H9 (cell line): ENCODE measurements around the gene KRCC1. TPM values are rescaled to one million over a fixed set of nuclear protein-coding genes. Genes with fewer than 3 reads are reported as not detected.
"Not testable (repeated sequence)": the region's sequence is repeated elsewhere in the genome, so short reads cannot be mapped to it uniquely, and the experiment has no call there.

ENCODE experiments used
- DNase-seq: peaks from one replicate; pipeline ENCODE4 v3.0.0-alpha.2; 2017
- H2AFZ ChIP-seq: one replicate; pipeline ENCODE4 v1.6.1; 2013; ENCODE audit warnings: mild to moderate bottlenecking, low read length, control low read depth, moderate library complexity
- H2AK5ac ChIP-seq: 2 replicates; pipeline ENCODE4 v1.6.1; 2013; ENCODE audit warnings: low read length, control low read depth, mixed read lengths; ENCODE audit not compliant: insufficient read length
- H2BK120ac ChIP-seq: one replicate; pipeline ENCODE4 v1.6.1; 2013; ENCODE audit warnings: low read depth, mild to moderate bottlenecking, low read length, control low read depth, inconsistent platforms; ENCODE audit not compliant: poor library complexity, severe bottlenecking
- H2BK12ac ChIP-seq: 2 replicates; pipeline ENCODE4 v1.6.1; 2013; ENCODE audit warnings: low read length, control low read depth, mixed read lengths, low read depth; ENCODE audit not compliant: insufficient read length
- H2BK15ac ChIP-seq: 2 replicates; pipeline ENCODE4 v1.6.1; 2013; ENCODE audit warnings: low read depth, low read length, control low read depth
- H2BK20ac ChIP-seq: one replicate; pipeline ENCODE4 v1.6.1; 2013; ENCODE audit warnings: low read depth, mild to moderate bottlenecking, low read length, control low read depth, inconsistent platforms; ENCODE audit not compliant: poor library complexity, severe bottlenecking
- H2BK5ac ChIP-seq: 2 replicates; pipeline ENCODE4 v1.6.1; 2013; ENCODE audit warnings: low read length, control low read depth, mixed read lengths; ENCODE audit not compliant: insufficient read length
- H3K14ac ChIP-seq: 2 replicates; pipeline ENCODE4 v1.6.1; 2013; ENCODE audit warnings: low read length, control low read depth; ENCODE audit not compliant: insufficient read depth
- H3K18ac ChIP-seq: 2 replicates; pipeline ENCODE4 v1.6.1; 2013; ENCODE audit warnings: low read depth, mild to moderate bottlenecking, mixed read lengths, low read length, control low read depth; ENCODE audit not compliant: insufficient read length
- H3K23ac ChIP-seq: 2 replicates; pipeline ENCODE4 v1.6.1; 2013; ENCODE audit warnings: low read length, control low read depth, mixed read lengths, low read depth; ENCODE audit not compliant: insufficient read length
- H3K23me2 ChIP-seq: 2 replicates; pipeline ENCODE4 v1.6.1; 2013; ENCODE audit warnings: low read depth, mild to moderate bottlenecking, mixed read lengths, low read length, control low read depth; ENCODE audit not compliant: insufficient read length, poor library complexity, severe bottlenecking
- H3K27ac ChIP-seq: 2 replicates; pipeline ENCODE4 v1.5.1; 2013; ENCODE audit warnings: low read length, control low read depth, mixed read lengths, low read depth; ENCODE audit not compliant: insufficient read length
- H3K27me3 ChIP-seq: 2 replicates; pipeline ENCODE4 v1.6.1; 2013; ENCODE audit warnings: low read length, control low read depth, inconsistent platforms; ENCODE audit not compliant: insufficient read depth
- H3K4ac ChIP-seq: 2 replicates; pipeline ENCODE4 v1.6.1; 2013; ENCODE audit warnings: low read depth, mild to moderate bottlenecking, control low read depth, inconsistent platforms, low read length, moderate library complexity
- H3K4me1 ChIP-seq: 2 replicates; pipeline ENCODE4 v1.6.1; 2013; ENCODE audit warnings: low read length, control low read depth, inconsistent platforms; ENCODE audit not compliant: insufficient read depth
- H3K4me2 ChIP-seq: 2 replicates; pipeline ENCODE4 v1.6.1; 2013; ENCODE audit warnings: low read length, control low read depth, mixed read lengths; ENCODE audit not compliant: insufficient read length, insufficient read depth
- H3K56ac ChIP-seq: 2 replicates; pipeline ENCODE4 v1.6.1; 2013; ENCODE audit warnings: low read depth, mild to moderate bottlenecking, mixed read lengths, low read length, control low read depth; ENCODE audit not compliant: insufficient read length
- H3K79me1 ChIP-seq: 2 replicates; pipeline ENCODE4 v1.6.1; 2013; ENCODE audit warnings: low read depth, mild to moderate bottlenecking, moderate library complexity, low read length, control low read depth, inconsistent platforms; ENCODE audit not compliant: insufficient read depth, poor library complexity, severe bottlenecking
- H3K79me2 ChIP-seq: 2 replicates; pipeline ENCODE4 v1.6.1; 2013; ENCODE audit warnings: low read length, control low read depth, inconsistent platforms; ENCODE audit not compliant: insufficient read depth
- H3K9ac ChIP-seq: 2 replicates; pipeline ENCODE4 v1.6.1; 2013; ENCODE audit warnings: low read length, control low read depth, mixed read lengths; ENCODE audit not compliant: insufficient read length; ENCODE audit errors: extremely low read depth
- H3K9me3 ChIP-seq: one replicate; pipeline ENCODE4 v1.6.1; 2013; ENCODE audit warnings: low read depth, low read length, inconsistent platforms; ENCODE audit not compliant: control insufficient read depth
- H3T11ph ChIP-seq: one replicate; pipeline ENCODE4 v1.6.1; 2013; ENCODE audit warnings: mild to moderate bottlenecking, low read length, control low read depth, inconsistent platforms
- H4K20me1 ChIP-seq: one replicate; pipeline ENCODE4 v1.6.1; 2013; ENCODE audit not compliant: control insufficient read depth, insufficient read length, insufficient read depth
- H4K5ac ChIP-seq: 2 replicates; pipeline ENCODE4 v1.6.1; 2013; ENCODE audit warnings: low read depth, mild to moderate bottlenecking, mixed read lengths, low read length, control low read depth; ENCODE audit not compliant: insufficient read length
- H4K8ac ChIP-seq: replicated peaks from 2 replicates; pipeline ENCODE4 v1.6.1; 2013; ENCODE audit warnings: low read length, control low read depth, mixed read lengths, low read depth; ENCODE audit not compliant: insufficient read length
- H4K91ac ChIP-seq: 2 replicates; pipeline ENCODE4 v1.6.1; 2013; ENCODE audit warnings: low read depth, mild to moderate bottlenecking, moderate library complexity, mixed read lengths, low read length, control low read depth; ENCODE audit not compliant: insufficient read length
- H3K27ac Mint-ChIP-seq, 3 experiments: 2 replicates in 2 of 3; 3 replicates in 1 of 3; pipeline ENCODE4 v1.8.0; 2020 to 2021; ENCODE audit warnings: mixed read lengths in 3 of 3, mild to moderate bottlenecking in 1 of 3, moderate library complexity in 1 of 3
- H3K27me3 Mint-ChIP-seq: 2 replicates; pipeline ENCODE4 v1.8.0; 2021; ENCODE audit warnings: low read depth, mild to moderate bottlenecking, moderate library complexity, mixed read lengths
- H3K36me3 Mint-ChIP-seq, 3 experiments: 2 replicates in 2 of 3; 3 replicates in 1 of 3; pipeline ENCODE4 v1.8.0; 2020 to 2021; ENCODE audit warnings: low read depth in 3 of 3, mixed read lengths in 3 of 3; ENCODE audit not compliant: insufficient read depth in 1 of 3
- H3K4me1 Mint-ChIP-seq, 2 experiments: 2 replicates each; pipeline ENCODE4 v1.8.0; 2020; ENCODE audit warnings: mixed read lengths in 2 of 2
- H3K4me3 Mint-ChIP-seq, 2 experiments: 2 replicates in 1 of 2; 3 replicates in 1 of 2; pipeline ENCODE4 v1.8.0; 2020 to 2021; ENCODE audit warnings: mild to moderate bottlenecking in 2 of 2, mixed read lengths in 2 of 2, moderate library complexity in 1 of 2
- H3K9me3 Mint-ChIP-seq, 2 experiments: 2 replicates in 1 of 2; 3 replicates in 1 of 2; pipeline ENCODE4 v1.8.0; 2020; ENCODE audit warnings: mild to moderate bottlenecking in 2 of 2, mixed read lengths in 2 of 2, moderate library complexity in 1 of 2
- CTCF ChIP-seq: fragments of 200-600 bp; sonication (generic); conservative IDR thresholded peaks from 3 replicates; pipeline ENCODE4 v1.8.0; 2021; ENCODE audit warnings: antibody characterized with exemption, mild to moderate bottlenecking
- WGBS: extraction: QIAGEN DNeasy Blood & Tissue Kit; methylation state at CpG from one replicate; pipeline ENCODE4 v1.1.7; 2013; ENCODE audit warnings: missing lambda C conversion rate, low lambda C conversion rate, mixed read lengths; ENCODE audit not compliant: insufficient read length; ENCODE audit errors: extremely low coverage; 5-methylcytosine and 5-hydroxymethylcytosine counted together
- total RNA-seq: library from RNA; stranded (reverse); gene quantifications from 2 replicates; pipeline ENCODE4 v1.2.1, GENCODE V29; 2021

The KRCC1 gene
- total RNA-seq, 1 experiment from 2014 or later: 8.2 TPM

GRCh38 chr2:88002359-88002707, 53.2 kb downstream of the KRCC1 start:
- H3K27me3 ChIP-seq: no peaks in the 10 kb centered on the region
- H3K9me3 ChIP-seq: no peaks in the 10 kb centered on the region
- H3T11ph ChIP-seq: no peak overlapping the region
- no peaks in the 10 kb centered on the region for H3K79me2 ChIP-seq
- 100% methylated on average over 1 of the region's 6 CpGs for WGBS
- H3K18ac ChIP-seq: no peak overlapping the region
- no peaks in the 10 kb centered on the region for H3K4me1 ChIP-seq
- H3K4ac ChIP-seq: no peak overlapping the region
- no peaks in the 10 kb centered on the region; a peak in 1 of 7 replicates for H3K36me3 Mint-ChIP-seq
- no peak overlapping the region for H4K91ac ChIP-seq
- no peak overlapping the region for H3K27ac ChIP-seq
- H2BK20ac ChIP-seq: no peak overlapping the region
- no peak overlapping the region for H3K23ac ChIP-seq
- H4K5ac ChIP-seq: no peak overlapping the region
- H2BK120ac ChIP-seq: no peak overlapping the region
- TF ChIP-seq CTCF: no peak
- H3K9me3 Mint-ChIP-seq: no peaks in the 10 kb centered on the region
- DNase-seq: no peak
- no peak overlapping the region for H2AFZ ChIP-seq
- no peak overlapping the region for H2BK12ac ChIP-seq
- H3K4me3 Mint-ChIP-seq: no peak overlapping the region
- no peak overlapping the region for H2BK5ac ChIP-seq
- no peak overlapping the region for H3K56ac ChIP-seq
- H2AK5ac ChIP-seq: no peak overlapping the region
- no peak overlapping the region for H2BK15ac ChIP-seq
- H3K9ac ChIP-seq: no peak overlapping the region
- H3K4me2 ChIP-seq: no peak overlapping the region
- no peaks in the 10 kb centered on the region for H3K79me1 ChIP-seq
- H4K8ac ChIP-seq: no peak overlapping the region
- peaks cover 20 to 27% of the 10 kb centered on the region in 2 experiments for H3K4me1 Mint-ChIP-seq
- H3K27ac Mint-ChIP-seq: no peak overlapping the region
- no peaks in the 10 kb centered on the region for H4K20me1 ChIP-seq
- H3K14ac ChIP-seq: no peak overlapping the region
- H3K23me2 ChIP-seq: no peaks in the 10 kb centered on the region
- no peaks in the 10 kb centered on the region for H3K27me3 Mint-ChIP-seq

- not testable (repeated sequence) for H3K4me2 ChIP-seq, H3K27me3 Mint-ChIP-seq, H3K23ac ChIP-seq, H3K36me3 Mint-ChIP-seq, H2BK120ac ChIP-seq, H3K79me1 ChIP-seq, H2BK12ac ChIP-seq, H2AFZ ChIP-seq, H3K9ac ChIP-seq, H3K56ac ChIP-seq, H3K9me3 Mint-ChIP-seq, H2AK5ac ChIP-seq, H2BK5ac ChIP-seq, H2BK20ac ChIP-seq, H3K9me3 ChIP-seq, H3K18ac ChIP-seq, H3K27ac Mint-ChIP-seq, H3T11ph ChIP-seq, H4K8ac ChIP-seq, H3K79me2 ChIP-seq, H4K91ac ChIP-seq, H3K27ac ChIP-seq, H3K4me1 ChIP-seq, H3K23me2 ChIP-seq, H3K27me3 ChIP-seq, H4K20me1 ChIP-seq, H2BK15ac ChIP-seq, H3K14ac ChIP-seq, H4K5ac ChIP-seq, H3K4me3 Mint-ChIP-seq, H3K4ac ChIP-seq
- DNase-seq: peak; percentile 5
- WGBS: no CpG with 5 or more reads among the region's 3 CpGs
- H3K4me1 Mint-ChIP-seq: peaks cover 15 to 19% of the 10 kb centered on the region in 2 experiments
Measured at GRCh38 chr2:88000474-88000873, 55.1 kb downstream of the KRCC1 start.
